Breast epithelium (tissue), 3 donors: Measurements from ENCODE around the gene TMEM17.

Experiments
- CTCF ChIP-seq, 3 donors: fragments of 450-650 bp; IDR thresholded peaks; one replicate each; pipeline ENCODE4 v1.5.1; 2016 to 2017; ENCODE audit warnings: antibody characterized with exemption in 3 of 3, mild to moderate bottlenecking in 3 of 3, moderate library complexity in 3 of 3
- POLR2A ChIP-seq: fragments of 450-650 bp; IDR thresholded peaks from one replicate; pipeline ENCODE4 v1.6.1; 2016; ENCODE audit warnings: antibody characterized with exemption, mild to moderate bottlenecking, moderate library complexity

GRCh38 chr2:62511636-62512035 lies 5.6 kb upstream of the TMEM17 start:
- TF ChIP-seq CTCF (IDR thresholded peaks at IDR 0.05) (no peak), POLR2A (no peak)
